ENCODE data around the gene EBNA1BP2.
"Not testable (repeated sequence)": the region's sequence is repeated elsewhere in the genome, so short reads cannot be mapped to it uniquely, and the experiment has no call there.

The EBNA1BP2 gene

DNA sequence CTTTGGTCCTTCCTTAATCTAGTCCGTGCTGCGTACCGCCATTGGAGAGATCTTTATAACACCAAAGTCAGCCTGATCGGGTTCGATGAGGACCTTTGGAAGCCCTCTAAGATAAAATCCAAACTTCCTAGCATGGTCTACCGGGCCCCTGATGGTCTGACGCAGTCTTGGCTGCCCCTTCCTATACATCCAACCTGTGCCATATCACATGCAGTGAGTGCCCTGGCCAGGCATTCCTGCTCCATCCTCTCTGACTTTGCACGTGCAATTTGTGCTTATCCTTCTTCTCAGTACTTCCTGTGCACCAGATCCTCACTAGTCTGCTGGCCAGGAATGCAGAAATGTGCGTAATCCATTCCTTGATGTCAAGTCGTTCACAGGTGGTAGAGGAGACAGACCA, 45.7 kb upstream of the EBNA1BP2 start:
- no peaks in the 10 kb centered on the region for H3K9me3 ChIP-seq (replicated peaks; ENCODE audit: insufficient read depth, low read length)
- H3F3A ChIP-seq (ENCODE audit: insufficient read depth, low read length): no peaks in the 10 kb centered on the region
- DNase-seq: no peak
- peaks cover 15% of the 10 kb centered on the region; the same call in 1 of the 2 replicates for H3K4me1 ChIP-seq (ENCODE audit: low read length)
- H3K27me3 ChIP-seq (replicated peaks; ENCODE audit: insufficient read depth, low read length): no peaks in the 10 kb centered on the region
- no peak overlapping the region for H3K4me2 ChIP-seq (ENCODE audit: low read depth, low read length)
- no peaks in the 10 kb centered on the region for H3K9me2 ChIP-seq (replicated peaks; ENCODE audit: insufficient read depth, low read length)
- H3K27ac ChIP-seq (ENCODE audit: low read length): no peak overlapping the region
- no peak overlapping the region for H3K4me3 ChIP-seq (ENCODE audit: low read length)
- H3K79me2 ChIP-seq (ENCODE audit: low read length): no peaks in the 10 kb centered on the region
- TF ChIP-seq EZH2phosphoT487 (IDR thresholded peaks at IDR 0.05; ENCODE audit: low read length): no peak
- TF ChIP-seq EZH2 (optimal IDR thresholded peaks at IDR 0.05; ENCODE audit: low read depth, low read length): no peak
- TF ChIP-seq, protein P1, sequence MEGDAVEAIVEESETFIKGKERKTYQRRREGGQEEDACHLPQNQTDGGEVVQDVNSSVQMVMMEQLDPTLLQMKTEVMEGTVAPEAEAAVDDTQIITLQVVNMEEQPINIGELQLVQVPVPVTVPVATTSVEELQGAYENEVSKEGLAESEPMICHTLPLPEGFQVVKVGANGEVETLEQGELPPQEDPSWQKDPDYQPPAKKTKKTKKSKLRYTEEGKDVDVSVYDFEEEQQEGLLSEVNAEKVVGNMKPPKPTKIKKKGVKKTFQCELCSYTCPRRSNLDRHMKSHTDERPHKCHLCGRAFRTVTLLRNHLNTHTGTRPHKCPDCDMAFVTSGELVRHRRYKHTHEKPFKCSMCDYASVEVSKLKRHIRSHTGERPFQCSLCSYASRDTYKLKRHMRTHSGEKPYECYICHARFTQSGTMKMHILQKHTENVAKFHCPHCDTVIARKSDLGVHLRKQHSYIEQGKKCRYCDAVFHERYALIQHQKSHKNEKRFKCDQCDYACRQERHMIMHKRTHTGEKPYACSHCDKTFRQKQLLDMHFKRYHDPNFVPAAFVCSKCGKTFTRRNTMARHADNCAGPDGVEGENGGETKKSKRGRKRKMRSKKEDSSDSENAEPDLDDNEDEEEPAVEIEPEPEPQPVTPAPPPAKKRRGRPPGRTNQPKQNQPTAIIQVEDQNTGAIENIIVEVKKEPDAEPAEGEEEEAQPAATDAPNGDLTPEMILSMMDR (IDR thresholded peaks at IDR 0.05; ENCODE audit: low read length): no peak
- H2AFZ ChIP-seq (ENCODE audit: low read length): no peak overlapping the region
- no peaks in the 10 kb centered on the region for H4K20me1 ChIP-seq (ENCODE audit: insufficient read depth, low read length)
- H3K9ac ChIP-seq (ENCODE audit: low read length): no peak overlapping the region
- no peaks in the 10 kb centered on the region for H3K36me3 ChIP-seq (replicated peaks; ENCODE audit: insufficient read depth, low read length)

DNA sequence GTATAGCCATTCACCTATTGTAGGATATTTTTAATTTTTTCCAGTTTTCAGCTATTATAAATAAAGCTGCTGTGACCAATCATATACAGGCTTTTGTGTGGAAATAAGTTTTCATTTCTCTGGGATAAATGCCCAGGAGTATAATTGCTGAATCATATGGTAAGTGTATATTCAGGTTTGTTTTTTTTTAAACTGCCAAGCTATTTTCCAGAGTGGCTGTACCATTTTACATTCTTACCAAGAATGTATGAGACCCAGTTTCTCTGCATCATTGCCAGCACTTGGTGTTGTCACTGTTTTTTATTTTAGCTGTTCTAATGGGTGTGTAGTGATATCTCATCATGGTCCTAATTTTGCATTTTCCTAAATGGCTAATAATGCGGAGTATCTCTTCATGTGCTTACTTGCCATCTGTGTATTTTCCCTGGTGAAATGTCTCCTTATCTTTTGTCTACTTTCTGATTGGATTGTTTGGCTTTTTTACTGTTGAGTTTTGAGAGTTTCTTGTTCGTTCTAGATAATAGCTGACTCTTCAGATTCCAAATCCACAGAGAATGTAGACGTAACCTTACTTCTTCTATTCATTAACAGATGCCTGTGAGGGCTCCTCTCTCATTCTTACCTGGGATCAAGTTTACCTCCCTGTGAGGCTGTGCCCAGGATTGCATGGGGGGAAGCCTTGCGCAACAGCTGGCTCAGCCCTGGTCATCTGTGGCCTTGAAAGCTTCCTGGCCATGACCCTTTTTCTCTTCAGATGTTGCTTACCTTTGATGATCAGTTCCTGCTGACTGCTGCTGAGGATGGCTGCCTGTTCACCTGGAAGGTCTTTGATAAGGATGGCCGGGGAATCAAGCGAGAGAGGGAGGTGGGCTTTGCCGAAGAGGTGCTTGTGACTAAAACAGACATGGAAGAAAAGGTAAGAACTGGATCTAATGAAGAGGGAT, 42.7 kb upstream of the EBNA1BP2 start:
- H3K4me2 ChIP-seq (ENCODE audit: low read depth, low read length): no peak overlapping the region
- no peaks in the 10 kb centered on the region for H3K9me3 ChIP-seq (replicated peaks; ENCODE audit: insufficient read depth, low read length)
- H3K4me3 ChIP-seq (ENCODE audit: low read length): no peak overlapping the region
- H3K27ac ChIP-seq (ENCODE audit: low read length): no peak overlapping the region
- no peak overlapping the region for H3K9ac ChIP-seq (ENCODE audit: low read length)
- H4K20me1 ChIP-seq (ENCODE audit: insufficient read depth, low read length): no peaks in the 10 kb centered on the region
- H3K9me2 ChIP-seq (replicated peaks; ENCODE audit: insufficient read depth, low read length): no peaks in the 10 kb centered on the region
- H3K79me2 ChIP-seq (ENCODE audit: low read length): no peaks in the 10 kb centered on the region
- no peaks in the 10 kb centered on the region for H3F3A ChIP-seq (ENCODE audit: insufficient read depth, low read length)
- no peaks in the 10 kb centered on the region for H3K36me3 ChIP-seq (replicated peaks; ENCODE audit: insufficient read depth, low read length)
- TF ChIP-seq, protein P1 (IDR thresholded peaks at IDR 0.05; ENCODE audit: low read length): no peak
- no peak for TF ChIP-seq EZH2 (optimal IDR thresholded peaks at IDR 0.05; ENCODE audit: low read depth, low read length)
- H3K4me1 ChIP-seq (ENCODE audit: low read length): no peaks in the 10 kb centered on the region
- H2AFZ ChIP-seq (ENCODE audit: low read length): no peak overlapping the region
- no peak for DNase-seq
- H3K27me3 ChIP-seq (replicated peaks; ENCODE audit: insufficient read depth, low read length): no peaks in the 10 kb centered on the region

DNA sequence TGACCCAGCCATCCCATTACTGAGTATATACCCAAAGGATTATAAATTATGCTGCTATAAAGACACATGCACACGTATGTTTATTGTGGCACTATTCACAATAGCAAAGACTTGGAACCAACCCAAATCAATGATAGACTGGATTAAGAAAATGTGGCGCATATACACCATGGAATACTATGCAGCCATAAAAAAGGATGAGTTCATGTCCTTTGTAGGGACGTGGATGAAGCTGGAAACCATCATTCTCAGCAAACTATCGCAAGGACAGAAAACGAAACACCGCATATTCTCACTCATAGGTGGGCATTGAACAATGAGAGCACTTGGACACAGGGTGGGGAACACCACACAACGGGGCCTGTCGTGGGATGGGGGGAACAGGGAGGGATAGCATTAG, 36.2 kb upstream of the EBNA1BP2 start:
- H3K79me2 ChIP-seq (ENCODE audit: low read length): not testable (repeated sequence)

DNA sequence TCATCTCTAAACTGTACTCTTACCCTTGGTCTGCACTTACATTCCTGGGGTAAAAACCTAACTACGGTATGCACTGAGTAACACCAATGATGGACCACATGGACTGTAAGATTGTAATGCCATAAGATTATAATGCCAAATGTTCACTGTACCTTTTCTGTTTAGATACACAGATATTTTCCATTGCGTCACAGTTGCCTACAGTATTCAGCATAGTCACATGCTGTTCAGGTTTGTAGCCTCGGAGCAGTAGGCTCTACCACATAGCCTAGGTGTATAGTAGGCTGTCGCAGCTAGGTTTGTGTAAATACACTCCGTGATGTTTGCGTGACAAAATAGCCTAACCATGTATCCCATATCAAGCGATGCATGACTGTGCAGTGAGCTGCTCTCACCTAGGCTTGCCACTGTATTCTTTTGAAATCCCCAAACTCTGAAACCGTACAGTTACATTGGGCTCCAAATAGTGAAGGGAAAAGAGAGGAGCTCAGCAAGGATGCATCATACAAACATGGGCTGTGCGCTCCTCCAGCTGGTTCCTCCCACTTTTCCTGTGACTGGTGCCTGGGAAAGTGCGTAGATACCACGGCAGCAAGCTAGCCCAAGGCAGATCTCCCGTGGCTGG, 35.3 kb upstream of the EBNA1BP2 start:
- no peaks in the 10 kb centered on the region for H3K9me3 ChIP-seq (replicated peaks; ENCODE audit: insufficient read depth, low read length)
- no peak overlapping the region for H3K9ac ChIP-seq (ENCODE audit: low read length)
- H4K20me1 ChIP-seq (ENCODE audit: insufficient read depth, low read length): no peaks in the 10 kb centered on the region
- H3K27ac ChIP-seq (ENCODE audit: low read length): no peak overlapping the region
- DNase-seq: no peak
- no peak overlapping the region for H3K4me2 ChIP-seq (ENCODE audit: low read depth, low read length)
- no peaks in the 10 kb centered on the region for H3K27me3 ChIP-seq (replicated peaks; ENCODE audit: insufficient read depth, low read length)
- H2AFZ ChIP-seq (ENCODE audit: low read length): no peak overlapping the region
- no peaks in the 10 kb centered on the region for H3F3A ChIP-seq (ENCODE audit: insufficient read depth, low read length)
- H3K4me1 ChIP-seq (ENCODE audit: low read length): no peaks in the 10 kb centered on the region
- no peak overlapping the region for H3K4me3 ChIP-seq (ENCODE audit: low read length)
- H3K36me3 ChIP-seq (replicated peaks; ENCODE audit: insufficient read depth, low read length): no peaks in the 10 kb centered on the region
- H3K79me2 ChIP-seq (ENCODE audit: low read length): no peaks in the 10 kb centered on the region
- no peak for TF ChIP-seq EZH2 (optimal IDR thresholded peaks at IDR 0.05; ENCODE audit: low read depth, low read length)
- TF ChIP-seq EZH2phosphoT487 (IDR thresholded peaks at IDR 0.05; ENCODE audit: low read length): no peak
- TF ChIP-seq, protein P1 (IDR thresholded peaks at IDR 0.05; ENCODE audit: low read length): no peak
- H3K9me2 ChIP-seq (replicated peaks; ENCODE audit: insufficient read depth, low read length): no peaks in the 10 kb centered on the region

More for the DNA sequence above, 36.2 kb upstream of the EBNA1BP2 start:
- not testable (repeated sequence) for H3K4me2 ChIP-seq (ENCODE audit: low read depth, low read length); H2AFZ ChIP-seq (ENCODE audit: low read length); H3K27ac ChIP-seq (ENCODE audit: low read length); H3K9me3 ChIP-seq (replicated peaks; ENCODE audit: insufficient read depth, low read length); DNase-seq; H3K9ac ChIP-seq (ENCODE audit: low read length); H3K9me2 ChIP-seq (replicated peaks; ENCODE audit: insufficient read depth, low read length); H3K4me3 ChIP-seq (ENCODE audit: low read length); H3K36me3 ChIP-seq (replicated peaks; ENCODE audit: insufficient read depth, low read length); H3K4me1 ChIP-seq (ENCODE audit: low read length); H3K27me3 ChIP-seq (replicated peaks; ENCODE audit: insufficient read depth, low read length); H4K20me1 ChIP-seq (ENCODE audit: insufficient read depth, low read length); H3F3A ChIP-seq (ENCODE audit: insufficient read depth, low read length)
